Heart right ventricle (tissue), 16 donors: Measurements from ENCODE around the gene TTC38. TPM values are rescaled to one million over a fixed set of nuclear protein-coding genes. Genes with fewer than 3 reads are reported as not detected.

ENCODE experiments used
- ATAC-seq, 8 donors: fragments of 200-7000 bp; cut with Tn5 transposase; one replicate each; pipeline ENCODE4 v1.9.1; 2020; ENCODE audit warnings: mild to moderate bottlenecking in 8 of 8, moderate library complexity in 8 of 8, moderate number of reproducible peaks in 1 of 8
- DNase-seq, 2 donors: peaks; one replicate each; pipeline ENCODE4 v3.0.0-alpha.2; 2020
- H3K27ac ChIP-seq, 10 donors: fragments of 200-600 bp; sonication (generic) in 2 of 10; one replicate each; pipeline versions ENCODE4 v1.5.0 to v1.8.0; 2020 to 2022; ENCODE audit warnings: mild to moderate bottlenecking in 3 of 10
- H3K27me3 ChIP-seq, 7 donors: fragments of 200-600 bp; one replicate each; pipeline ENCODE4 v1.8.0; 2021 to 2022; ENCODE audit warnings: mild to moderate bottlenecking in 2 of 7
- H3K36me3 ChIP-seq, 9 donors: fragments of 200-600 bp; sonication (generic) in 1 of 9; one replicate each; pipeline versions ENCODE4 v1.5.0 to v1.8.0; 2020 to 2022; ENCODE audit warnings: mild to moderate bottlenecking in 2 of 9
- H3K4me1 ChIP-seq, 9 donors: fragments of 200-600 bp; sonication (generic) in 1 of 9; one replicate each; pipeline versions ENCODE4 v1.5.0 to v1.8.0; 2020 to 2022; ENCODE audit warnings: mild to moderate bottlenecking in 4 of 9
- H3K4me3 ChIP-seq, 10 donors: fragments of 200-600 bp; sonication (generic) in 2 of 10; one replicate each; pipeline versions ENCODE4 v1.5.0 to v1.8.0; 2020 to 2022; ENCODE audit warnings: mild to moderate bottlenecking in 7 of 10, moderate library complexity in 2 of 10
- H3K9me3 ChIP-seq, 11 donors: fragments of 200-600 bp in 10 of 11; sonication (generic) in 2 of 11; one replicate each; pipeline versions ENCODE4 v1.5.0 to v1.8.0; 2013 to 2022; ENCODE audit warnings: mild to moderate bottlenecking in 2 of 11, control low read depth in 1 of 11, moderate library complexity in 1 of 11
- WGBS, 2 donors: extraction: QIAGEN DNeasy Blood & Tissue Kit; methylation state at CpG; one replicate each; pipeline ENCODE4 v1.1.7; 2013; ENCODE audit warnings: inconsistent platforms in 1 of 2; 5-methylcytosine and 5-hydroxymethylcytosine counted together
- intact Hi-C, 10 donors: fragments of 100-400 bp; cut with DNase I; formaldehyde crosslinking; loops; one replicate each; pipeline versions ENCODE4 v1.11.1 to v1.14.2; 2022
- polyA plus RNA-seq, 2 donors: library from polyadenylated mRNA; stranded (reverse); fragments of 200-250 nt; gene quantifications; one replicate each; pipeline ENCODE4 v1.2.3, GENCODE V29; 2013
- total RNA-seq, 10 donors: library from RNA; stranded (reverse); fragmentation: NEBNext Ultra II Directional in 3 of 10; extraction: Animal tissue kit (Norgen Biotek cat#: 25700) in 3 of 10; gene quantifications; one replicate each; pipeline versions ENCODE4 v1.2.1 to v1.2.4, GENCODE V29; 2021 to 2023
- TF ChIP-seq, protein P1 (sequence below), 9 donors: fragments of 200-600 bp; sonication (generic) in 2 of 9; IDR thresholded peaks; one replicate each; pipeline versions ENCODE4 v1.5.0 to v1.8.0; 2021 to 2022; ENCODE audit warnings: antibody characterized with exemption in 9 of 9, mild to moderate bottlenecking in 5 of 9, moderate library complexity in 1 of 9
- donor health status: Arrhythmogenic right ventricular cardiomyopathy.
- donor health status: ischemic (EF 13 %, LVEDD 7.1; RV severe dilation, severe dysfunction).
- donor health status: healthy with polysubstance abuse.
- donor health status: DM: no; HTN: yes; CAD: no.
- donor health status: DM: no; HTN: no; CAD: no.
- donor health status: ischemic (EF 25% LVEDD 6.9; RV normal size, moderate dysfunction).
- donor health status: ischemic (EF 25% LVEDD 5.7; RV mildly dilated, moderate dysfunction).
- donor health status: healthy.
- donor health status: DM: yes; HTN: yes; CAD: no.
- donor health status: Ischemic cardiomyopathy.
- donor health status: ischemic (EF 35%, LVEDD 5.7; RV mildly dilated, moderate dysfunction).
- donor health status: nonischemic (EF 11% LVEDD 7.7; RV severe dilation, severe dysfunction).
- donor health status: DM: yes; HTN: yes; CAD: no.
- donor health status: PGD.
- donor health status: ischemic (EF 29% LVEDD 5.4; RV normal size, mild dysfunction).
- donor health status: nonischemic (EF 23%, LVEDD 6.1; RV moderate dilation, normal function).

Gene TTC38
- total and polyA plus RNA-seq, 12 donors, result 20.5 to 29.2 (median 26.1) TPM

DNA sequence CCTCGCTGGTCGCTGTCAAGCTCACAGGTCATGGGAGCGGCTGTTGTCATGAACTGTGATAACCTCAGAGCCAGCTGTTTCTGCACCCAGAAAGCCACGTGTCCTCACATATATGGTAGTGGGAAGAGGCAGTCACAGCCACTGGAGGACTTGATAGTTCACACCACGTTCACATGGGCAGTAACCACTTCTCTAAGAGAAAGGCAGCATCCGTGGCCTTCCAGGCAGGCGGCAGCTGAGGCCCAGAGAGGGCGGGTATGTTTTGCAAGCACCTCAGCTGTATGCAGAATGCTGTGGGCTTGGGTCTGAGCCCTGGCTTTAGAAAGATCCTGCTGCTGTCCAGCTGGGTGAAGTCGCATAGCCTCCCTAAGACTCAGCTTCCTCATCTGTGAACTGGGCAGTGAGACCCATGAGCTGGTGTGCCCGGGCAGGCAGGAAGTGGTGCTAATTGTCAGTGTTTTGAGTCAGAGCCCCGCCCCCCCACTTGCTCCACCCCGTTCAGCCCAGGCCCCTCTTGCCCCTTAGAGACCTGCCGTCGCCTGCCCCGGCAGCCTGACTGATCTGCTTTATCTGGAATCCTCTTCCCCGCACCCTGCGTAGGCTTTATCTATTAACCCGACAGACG, 13.3 kb downstream of the TTC38 start:
- no peak overlapping the region for H3K4me3 ChIP-seq
- DNase-seq (no peak), ATAC-seq (peak; percentile 55 to 84 (median 66))
- WGBS, 2 donors, result 67 to 77% methylated on average over 19 of the region's 19 CpGs
- no peaks in the 10 kb centered on the region for H3K27me3 ChIP-seq
- TF ChIP-seq, protein P1, sequence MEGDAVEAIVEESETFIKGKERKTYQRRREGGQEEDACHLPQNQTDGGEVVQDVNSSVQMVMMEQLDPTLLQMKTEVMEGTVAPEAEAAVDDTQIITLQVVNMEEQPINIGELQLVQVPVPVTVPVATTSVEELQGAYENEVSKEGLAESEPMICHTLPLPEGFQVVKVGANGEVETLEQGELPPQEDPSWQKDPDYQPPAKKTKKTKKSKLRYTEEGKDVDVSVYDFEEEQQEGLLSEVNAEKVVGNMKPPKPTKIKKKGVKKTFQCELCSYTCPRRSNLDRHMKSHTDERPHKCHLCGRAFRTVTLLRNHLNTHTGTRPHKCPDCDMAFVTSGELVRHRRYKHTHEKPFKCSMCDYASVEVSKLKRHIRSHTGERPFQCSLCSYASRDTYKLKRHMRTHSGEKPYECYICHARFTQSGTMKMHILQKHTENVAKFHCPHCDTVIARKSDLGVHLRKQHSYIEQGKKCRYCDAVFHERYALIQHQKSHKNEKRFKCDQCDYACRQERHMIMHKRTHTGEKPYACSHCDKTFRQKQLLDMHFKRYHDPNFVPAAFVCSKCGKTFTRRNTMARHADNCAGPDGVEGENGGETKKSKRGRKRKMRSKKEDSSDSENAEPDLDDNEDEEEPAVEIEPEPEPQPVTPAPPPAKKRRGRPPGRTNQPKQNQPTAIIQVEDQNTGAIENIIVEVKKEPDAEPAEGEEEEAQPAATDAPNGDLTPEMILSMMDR (IDR thresholded peaks at IDR 0.05), result no peak
- no peaks in the 10 kb centered on the region for H3K9me3 ChIP-seq
- H3K4me1 ChIP-seq, result peaks cover 4 to 27% (median 17%) of the 10 kb centered on the region in 9 donors
- intact Hi-C loops, result no loop called here
- H3K36me3 ChIP-seq, result peaks cover 0 to 100% (median 71%) of the 10 kb centered on the region in 9 donors
- peak overlapping the region in 6 of 10 donors; percentile 41 to 88 (median 68) for H3K27ac ChIP-seq

DNA sequence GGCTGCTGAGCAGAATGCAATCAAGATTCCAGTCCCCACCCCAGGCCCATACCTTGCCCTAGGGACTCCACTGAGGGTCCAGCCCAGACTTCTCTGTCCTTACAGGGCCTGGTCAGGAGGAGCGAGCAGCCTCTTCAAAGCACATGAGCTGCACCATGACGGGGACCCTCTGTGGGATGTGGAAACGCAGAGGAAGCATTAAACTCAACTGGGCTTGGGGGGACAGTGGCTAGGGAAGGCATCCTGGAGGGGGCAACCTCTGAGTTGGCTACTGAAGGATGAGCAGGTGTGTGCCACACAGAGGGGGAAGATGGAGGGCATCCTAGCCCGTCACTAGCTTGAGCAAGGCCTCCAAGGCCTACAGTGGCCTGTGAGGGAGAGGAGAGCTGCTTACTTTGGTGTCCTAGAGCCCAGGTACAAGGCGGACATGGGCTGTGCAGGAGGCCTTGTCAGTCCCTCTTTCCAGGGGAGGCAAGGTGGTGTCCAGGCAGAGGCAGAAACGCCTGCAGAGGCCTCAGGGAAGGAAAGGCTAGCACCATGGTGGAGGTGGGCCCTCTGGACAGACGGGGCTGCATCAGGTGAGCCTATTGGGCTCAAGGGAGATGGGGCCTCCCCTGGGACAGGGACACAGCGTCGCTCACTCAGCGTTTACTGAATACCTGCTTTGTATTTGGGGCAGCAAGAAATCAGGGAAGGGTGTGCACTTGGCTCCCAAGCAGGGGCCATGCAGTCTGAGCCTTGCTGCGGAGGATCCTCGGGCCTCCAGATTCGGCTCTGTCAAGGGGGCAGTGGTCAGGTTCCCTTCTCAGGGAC, 14.3 kb downstream of the TTC38 start:
- Histone ChIP-seq H3K4me3 (no peak overlapping the region), H3K27me3 (no peaks in the 10 kb centered on the region), H3K9me3 (no peaks in the 10 kb centered on the region), H3K36me3 (peaks cover 0 to 100% (median 68%) of the 10 kb centered on the region in 9 donors), H3K4me1 (peaks cover 4 to 31% (median 18%) of the 10 kb centered on the region in 9 donors), H3K27ac (peak overlapping the region in 1 of 10 donors; percentile 88)
- intact Hi-C loops, result no loop called here
- ATAC-seq (no peak), DNase-seq (no peak)
- TF ChIP-seq, protein P1 (IDR thresholded peaks at IDR 0.05), result no peak
- WGBS, 2 donors, result 93 to 97% methylated on average over 13 of the region's 13 CpGs

DNA sequence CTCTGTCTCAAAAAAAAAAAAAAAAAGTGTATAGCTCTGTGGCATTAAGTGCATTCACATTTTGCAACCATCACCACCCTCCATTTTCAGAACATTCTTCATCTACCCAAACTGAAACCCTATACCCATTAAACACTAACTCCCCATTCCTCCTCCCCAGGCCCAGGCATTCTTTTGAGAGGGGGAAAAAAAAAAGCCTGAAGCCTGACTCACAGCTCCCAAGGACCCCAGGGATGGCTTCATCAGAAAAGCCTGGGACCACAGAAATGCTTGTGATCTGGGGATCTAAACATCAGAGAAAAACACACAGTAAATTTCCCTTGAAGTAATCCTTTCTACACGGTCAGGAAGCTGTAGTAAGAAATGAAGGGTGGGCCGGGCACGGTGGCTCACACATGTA, 18.2 kb downstream of the TTC38 start:
- no peaks in the 10 kb centered on the region for H3K9me3 ChIP-seq
- DNase-seq (no peak), ATAC-seq (no peak)
- 95 to 99% methylated on average over 3 of the region's 3 CpGs for WGBS, 2 donors
- peaks cover 10 to 45% (median 31%) of the 10 kb centered on the region in 9 donors for H3K4me1 ChIP-seq
- TF ChIP-seq, protein P1 (IDR thresholded peaks at IDR 0.05), result no peak
- peaks cover 0 to 86% (median 46%) of the 10 kb centered on the region in 9 donors for H3K36me3 ChIP-seq
- intact Hi-C loops, result no loop called here
- no peak overlapping the region for H3K27ac ChIP-seq
- H3K27me3 ChIP-seq, result no peaks in the 10 kb centered on the region
- no peak overlapping the region for H3K4me3 ChIP-seq

DNA sequence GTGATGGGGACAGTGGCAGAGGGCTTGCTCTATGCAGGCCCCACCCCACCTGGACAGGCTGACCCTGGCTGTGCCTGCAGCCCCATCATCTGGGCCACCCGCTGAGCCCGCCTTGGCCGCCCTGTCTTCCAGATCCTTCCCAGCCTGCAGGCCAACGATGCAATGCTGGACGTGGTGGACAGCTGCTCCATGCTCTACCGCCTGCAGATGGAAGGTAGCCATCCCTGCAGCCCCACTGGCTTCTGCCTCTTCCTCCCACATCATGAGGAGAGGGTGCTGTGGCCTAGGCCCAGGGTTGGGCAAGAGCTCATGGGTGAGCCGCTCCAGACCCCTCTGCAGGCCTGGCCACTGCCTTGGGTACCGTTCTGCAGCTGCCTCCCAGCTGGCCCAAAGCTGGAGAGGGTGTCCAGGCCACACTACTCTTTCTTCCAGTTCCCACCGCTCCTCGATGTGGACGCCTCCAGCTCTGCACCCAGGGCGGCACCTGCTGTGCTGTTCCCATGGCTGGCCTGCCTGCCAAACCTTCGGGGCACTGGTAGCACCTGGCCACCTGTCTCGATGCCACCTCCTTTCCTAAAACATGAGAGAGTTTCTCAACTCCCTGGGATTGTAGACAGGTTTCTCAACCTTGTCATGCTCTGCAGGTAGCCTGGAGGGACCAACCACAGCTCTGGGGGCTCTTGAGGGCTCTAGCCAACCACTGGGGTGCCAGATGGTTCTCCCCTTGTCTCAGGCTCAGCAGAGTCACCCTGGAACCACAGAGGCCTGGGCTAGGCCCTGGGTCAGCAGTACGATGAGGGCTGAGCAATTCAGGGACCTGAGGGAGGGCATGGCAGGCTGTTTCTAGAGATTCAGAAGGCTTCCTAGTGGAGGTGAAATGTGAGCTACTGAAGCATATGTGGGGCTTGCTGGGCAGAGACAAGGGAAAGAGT, 19.4 kb downstream of the TTC38 start:
- intact Hi-C loops, result no loop called here
- TF ChIP-seq, protein P1 (IDR thresholded peaks at IDR 0.05), result no peak
- Histone ChIP-seq H3K4me1 (peaks cover 10 to 43% (median 30%) of the 10 kb centered on the region in 9 donors), H3K27ac (peak overlapping the region; percentile 26 to 90 (median 76)), H3K9me3 (peaks cover 0 to 10% (median 0%) of the 10 kb centered on the region in 11 donors), H3K27me3 (no peaks in the 10 kb centered on the region), H3K4me3 (peak overlapping the region in 7 of 10 donors; percentile 1 to 47 (median 37)), H3K36me3 (peaks cover 0 to 85% (median 44%) of the 10 kb centered on the region in 9 donors)
- DNase-seq (no peak), ATAC-seq (no peak)
- WGBS, 2 donors, result 90 to 91% methylated on average over 15 of the region's 15 CpGs
